Spinal cord (tissue), 10 donors: ENCODE results near the gene RELCH. TPM values are rescaled to one million over a fixed set of nuclear protein-coding genes. Genes with fewer than 3 reads are reported as not detected.

Experiments
- DNase-seq, 6 donors: peaks; one replicate each; pipeline versions ENCODE4 v3.0.0 to v3.0.0-alpha.2; 2013 to 2015; ENCODE audit warnings: low spot score in 6 of 6, low read depth in 4 of 6
- H3K27ac ChIP-seq: one replicate; pipeline ENCODE4 v1.5.1; 2013; ENCODE audit warnings: low read depth, low read length, control low read depth
- H3K27me3 ChIP-seq: one replicate; pipeline ENCODE4 v1.6.1; 2013; ENCODE audit warnings: low read length; ENCODE audit not compliant: control insufficient read depth, insufficient read depth
- H3K36me3 ChIP-seq: one replicate; pipeline ENCODE4 v1.6.1; 2013; ENCODE audit warnings: low read length; ENCODE audit not compliant: control insufficient read depth, insufficient read depth
- H3K4me1 ChIP-seq: one replicate; pipeline ENCODE4 v1.6.1; 2013; ENCODE audit warnings: low read length; ENCODE audit not compliant: control insufficient read depth, insufficient read depth
- H3K4me3 ChIP-seq: one replicate; pipeline ENCODE4 v1.5.1; 2013; ENCODE audit warnings: low read depth, low read length, control low read depth
- H3K9me3 ChIP-seq: one replicate; pipeline ENCODE4 v1.6.1; 2013; ENCODE audit warnings: low read length; ENCODE audit not compliant: control insufficient read depth, insufficient read depth
- WGBS: methylation state at CpG from one replicate; pipeline ENCODE4 v1.1.5; 2013; ENCODE audit warnings: missing lambda C conversion rate; ENCODE audit not compliant: insufficient coverage; 5-methylcytosine and 5-hydroxymethylcytosine counted together
- polyA plus RNA-seq, 2 donors: library from polyadenylated mRNA; unstranded; fragments of 120-200 nt; gene quantifications; one replicate each; pipeline ENCODE4 v1.2.1, GENCODE V29; 2013; ENCODE audit not compliant: insufficient read length in 2 of 2
- total RNA-seq, 2 donors: library from RNA; depleted of rRNA in 1 of 2; stranded (reverse); fragments of 120-200 nt in 1 of 2; fragments of >200 nt in 1 of 2; gene quantifications; one replicate each; pipeline versions ENCODE4 v1.2.3 to v1.2.4, GENCODE V29; 2013 to 2014
- donor health status: healthy.

RELCH gene
- total and polyA plus RNA-seq, 4 donors: 29.5 to 76.3 (median 34.7) TPM

DNA sequence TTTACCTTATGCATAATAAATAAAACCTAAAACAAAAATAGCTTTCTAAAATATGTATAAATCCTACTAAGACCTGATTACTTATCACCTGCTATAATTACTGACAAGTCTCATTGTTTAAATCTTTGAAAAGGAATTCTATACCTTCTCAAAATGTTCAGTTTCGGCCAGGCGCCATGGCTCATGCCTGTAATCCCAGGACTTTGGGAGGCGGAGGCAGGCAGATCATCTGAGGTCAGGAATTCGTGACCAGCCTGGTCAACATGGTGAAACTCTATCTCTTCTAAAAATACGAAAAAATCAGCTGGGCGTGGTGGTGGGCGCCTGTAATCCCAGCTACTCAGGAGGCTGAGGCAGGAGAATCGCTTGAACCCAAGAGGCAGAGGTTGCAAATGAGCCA is 58.1 kb downstream of the RELCH start:
- Histone ChIP-seq H3K4me1 (no peaks in the 10 kb centered on the region), H3K27ac (no peak overlapping the region), H3K36me3 (no peaks in the 10 kb centered on the region), H3K27me3 (no peaks in the 10 kb centered on the region), H3K4me3 (no peak overlapping the region), H3K9me3 (no peaks in the 10 kb centered on the region)
- DNase-seq: no peak
- over 99% methylated on average over 8 of the region's 8 CpGs for WGBS

DNA sequence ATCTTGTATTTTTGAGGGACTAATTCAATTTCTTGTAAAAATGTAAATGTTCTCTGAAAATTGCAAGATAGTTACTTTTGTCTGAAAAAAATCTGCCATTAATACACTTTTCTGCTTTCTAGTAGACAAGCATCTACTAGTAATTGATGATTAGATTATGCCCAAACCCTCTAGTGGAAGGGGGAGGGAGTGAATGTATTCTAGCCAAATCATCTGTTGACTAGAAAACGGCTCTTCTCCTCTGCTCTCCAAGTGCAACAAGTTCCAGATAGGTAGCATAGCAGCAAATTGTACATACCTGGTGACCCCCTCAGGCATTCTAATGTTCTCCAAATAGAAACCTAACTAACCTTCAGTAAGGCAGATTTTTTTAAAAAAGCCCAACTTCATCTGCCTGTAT is 58.6 kb downstream of the RELCH start:
- no peak for DNase-seq
- H3K4me3 ChIP-seq: no peak overlapping the region
- WGBS: no CpG with 5 or more reads among the region's 1 CpG

DNA sequence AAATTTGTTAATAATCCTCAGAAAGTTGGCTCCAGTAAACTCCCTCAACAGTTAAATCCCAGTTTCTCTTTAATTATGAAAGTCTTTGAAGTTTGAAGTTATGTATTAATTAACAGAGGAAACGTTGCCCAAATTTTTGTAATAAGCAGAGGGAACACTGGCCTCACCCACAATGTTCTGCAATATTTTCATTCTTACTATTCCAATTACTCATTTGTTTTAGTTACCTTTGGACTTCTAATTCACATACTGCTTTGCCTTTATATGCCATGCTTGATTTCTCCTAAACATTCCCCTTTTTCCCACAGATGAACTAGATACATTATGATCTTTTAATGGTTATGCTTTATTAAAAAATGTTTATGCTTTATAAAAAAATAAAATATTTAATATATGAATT is 61.3 kb downstream of the RELCH start:
- Histone ChIP-seq H3K36me3 (no peaks in the 10 kb centered on the region), H3K27me3 (no peaks in the 10 kb centered on the region)
- WGBS: no CpG with 5 or more reads among the region's 1 CpG

More for the DNA sequence above, 58.6 kb downstream of the RELCH start:
- Histone ChIP-seq H3K36me3 (no peaks in the 10 kb centered on the region), H3K27me3 (no peaks in the 10 kb centered on the region), H3K27ac (no peak overlapping the region), H3K4me1 (no peaks in the 10 kb centered on the region), H3K9me3 (no peaks in the 10 kb centered on the region)

DNA sequence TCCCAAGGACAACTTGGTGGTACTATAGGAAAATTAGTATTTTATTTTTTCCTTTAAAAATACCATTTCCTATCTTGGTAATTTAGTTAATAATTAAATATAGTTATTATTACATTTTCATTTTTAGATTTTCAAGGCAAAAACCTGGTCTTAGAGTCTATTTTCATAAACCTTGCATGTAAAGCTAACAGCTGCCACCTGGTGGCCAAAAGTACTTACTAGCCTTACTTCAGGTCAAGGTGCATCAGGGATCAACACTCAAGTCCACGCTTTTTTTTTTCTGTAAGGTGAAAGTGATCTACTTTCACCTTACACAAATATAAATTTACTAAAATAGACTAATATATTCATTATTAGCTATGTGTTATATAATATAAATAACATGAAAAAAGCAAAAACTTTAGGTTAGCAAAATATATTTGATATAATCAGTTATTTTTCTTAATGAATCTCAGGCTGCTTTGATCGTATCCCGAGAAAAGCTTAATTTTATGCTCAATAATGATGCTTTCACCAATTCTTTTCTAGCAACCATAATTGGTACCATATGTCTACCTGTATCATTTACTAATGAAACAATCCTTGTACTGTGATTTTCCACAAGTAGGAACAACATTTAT is 62.5 kb downstream of the RELCH start:
- H3K9me3 ChIP-seq: no peaks in the 10 kb centered on the region
- DNase-seq: peak; percentile 15 to 91 (median 52)
- no CpG with 5 or more reads among the region's 3 CpGs for WGBS
- H3K27me3 ChIP-seq: no peaks in the 10 kb centered on the region
- no peaks in the 10 kb centered on the region for H3K4me1 ChIP-seq
- H3K36me3 ChIP-seq: no peaks in the 10 kb centered on the region
- no peak overlapping the region for H3K4me3 ChIP-seq
- no peak overlapping the region for H3K27ac ChIP-seq

More for the DNA sequence above, 61.3 kb downstream of the RELCH start:
- H3K4me3 ChIP-seq: no peak overlapping the region
- no peaks in the 10 kb centered on the region for H3K9me3 ChIP-seq
- no peak overlapping the region for H3K27ac ChIP-seq
- no peaks in the 10 kb centered on the region for H3K4me1 ChIP-seq
- DNase-seq: no peak

DNA sequence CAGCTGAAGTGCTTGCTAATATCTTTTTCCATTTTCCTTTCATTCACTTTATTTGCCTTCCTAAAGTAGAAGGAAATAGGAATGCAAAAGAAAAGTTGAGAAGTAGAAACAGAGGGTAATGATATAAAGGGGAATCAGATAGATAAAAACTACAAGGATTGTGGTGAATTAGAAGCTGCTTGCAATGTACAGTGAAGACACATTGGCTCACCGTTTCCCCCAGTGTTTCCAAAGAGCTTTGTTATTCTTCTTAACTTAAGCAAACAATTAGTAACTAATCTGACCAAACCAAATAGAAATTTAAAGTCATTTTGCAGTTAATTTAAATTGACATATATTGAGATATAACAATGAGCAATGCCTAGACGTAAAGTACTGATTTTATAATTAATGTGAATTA is 63.4 kb downstream of the RELCH start:
- Histone ChIP-seq H3K27me3 (no peaks in the 10 kb centered on the region), H3K27ac (no peak overlapping the region), H3K9me3 (no peaks in the 10 kb centered on the region), H3K4me1 (no peaks in the 10 kb centered on the region), H3K36me3 (no peaks in the 10 kb centered on the region), H3K4me3 (no peak overlapping the region)
- no CpG with 5 or more reads among the region's 2 CpGs for WGBS
- DNase-seq: no peak

DNA sequence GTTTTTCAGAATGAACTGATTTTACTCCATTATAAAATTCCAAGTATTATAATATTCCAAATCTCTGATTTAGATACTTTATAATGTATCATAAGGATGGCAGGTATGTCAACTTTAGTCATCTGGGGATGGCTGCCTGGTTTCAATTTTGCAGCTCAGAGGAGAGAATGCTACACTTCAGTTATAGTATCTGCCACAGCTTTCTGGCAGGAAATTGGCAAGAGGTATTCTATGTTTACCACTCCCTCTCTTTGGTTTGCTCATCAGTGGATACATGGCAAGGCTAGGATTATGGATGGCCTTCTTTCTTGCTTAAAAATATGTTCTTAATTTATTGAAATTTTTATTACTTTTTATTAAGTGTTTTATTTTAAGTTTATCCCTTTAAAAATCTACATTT is 71.0 kb downstream of the RELCH start:
- H3K36me3 ChIP-seq: no peaks in the 10 kb centered on the region
- H3K27ac ChIP-seq: no peak overlapping the region

DNA sequence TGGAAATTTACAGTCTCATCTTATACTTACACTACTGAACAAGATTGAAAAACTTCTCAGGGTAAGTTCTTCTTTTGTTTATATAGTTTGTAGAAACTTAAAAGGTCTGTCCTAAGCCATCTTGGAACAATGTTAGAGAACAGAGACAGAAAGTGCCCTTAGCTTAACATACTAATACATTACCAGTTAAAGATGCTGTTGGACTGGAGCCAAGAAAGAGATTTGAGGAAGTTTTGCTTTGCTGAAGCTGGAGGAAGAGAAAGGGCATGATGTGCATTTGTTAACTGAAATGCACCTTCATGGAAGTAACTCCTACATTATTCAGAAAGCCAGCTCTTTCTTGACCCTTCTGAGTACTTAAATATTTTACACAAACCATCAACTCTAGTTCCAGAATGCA is 71.6 kb downstream of the RELCH start:
- Histone ChIP-seq H3K36me3 (no peaks in the 10 kb centered on the region), H3K27ac (no peak overlapping the region), H3K4me1 (no peaks in the 10 kb centered on the region), H3K27me3 (no peaks in the 10 kb centered on the region), H3K9me3 (no peaks in the 10 kb centered on the region), H3K4me3 (no peak overlapping the region)
- peak in 1 of 6 donors; percentile 9 for DNase-seq

More for the DNA sequence above, 71.0 kb downstream of the RELCH start:
- DNase-seq: no peak
- H3K4me3 ChIP-seq: no peak overlapping the region
- H3K27me3 ChIP-seq: no peaks in the 10 kb centered on the region
- H3K4me1 ChIP-seq: no peaks in the 10 kb centered on the region
- H3K9me3 ChIP-seq: no peaks in the 10 kb centered on the region

DNA sequence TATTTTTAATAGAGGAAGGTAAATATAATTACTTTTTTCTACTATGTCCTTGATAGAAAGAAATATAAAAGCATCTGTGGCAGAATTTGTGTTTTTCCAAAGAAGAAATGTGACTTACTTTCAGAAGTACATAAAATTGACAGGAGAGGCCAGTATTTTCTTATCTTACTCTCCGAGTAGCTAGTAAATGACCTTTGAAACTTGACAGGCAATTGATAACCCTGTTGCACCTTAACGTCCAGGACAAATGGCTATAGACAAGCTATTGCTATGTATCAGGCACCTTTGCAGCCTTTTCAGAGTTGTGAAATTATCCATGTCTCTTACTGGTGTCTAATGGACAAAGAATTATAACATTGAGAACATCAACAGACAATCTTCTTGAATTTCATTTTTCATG is 75.0 kb downstream of the RELCH start:
- no peak overlapping the region for H3K4me3 ChIP-seq
- no peak overlapping the region for H3K27ac ChIP-seq
- H3K9me3 ChIP-seq: no peaks in the 10 kb centered on the region
- no peaks in the 10 kb centered on the region for H3K27me3 ChIP-seq
- H3K36me3 ChIP-seq: no peaks in the 10 kb centered on the region
- no peaks in the 10 kb centered on the region for H3K4me1 ChIP-seq
- WGBS: 56% methylated on average over 2 of the region's 2 CpGs
- no peak for DNase-seq

DNA sequence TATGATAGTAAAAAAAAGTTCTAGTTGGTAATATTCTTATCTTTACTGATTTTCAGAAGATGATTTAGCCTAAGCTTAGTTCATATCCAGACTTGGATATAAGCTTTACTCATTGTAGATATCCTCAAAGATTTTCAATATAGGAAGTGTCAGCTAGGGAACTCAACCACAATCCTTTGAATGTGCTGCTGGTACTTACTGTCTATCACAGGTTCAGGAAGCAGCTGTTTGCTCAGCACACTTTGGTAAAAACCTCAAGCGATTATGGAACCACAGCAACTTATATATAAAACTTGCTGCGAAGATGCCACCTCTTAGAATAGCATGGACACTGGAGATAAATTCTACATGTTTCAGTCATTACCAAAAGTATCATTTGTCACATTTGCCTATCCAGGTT is 77.9 kb downstream of the RELCH start:
- Histone ChIP-seq H3K9me3 (no peaks in the 10 kb centered on the region), H3K36me3 (no peaks in the 10 kb centered on the region), H3K4me1 (no peaks in the 10 kb centered on the region), H3K4me3 (no peak overlapping the region), H3K27ac (no peak overlapping the region), H3K27me3 (no peaks in the 10 kb centered on the region)
- no CpG with 5 or more reads among the region's 2 CpGs for WGBS
- no peak for DNase-seq

DNA sequence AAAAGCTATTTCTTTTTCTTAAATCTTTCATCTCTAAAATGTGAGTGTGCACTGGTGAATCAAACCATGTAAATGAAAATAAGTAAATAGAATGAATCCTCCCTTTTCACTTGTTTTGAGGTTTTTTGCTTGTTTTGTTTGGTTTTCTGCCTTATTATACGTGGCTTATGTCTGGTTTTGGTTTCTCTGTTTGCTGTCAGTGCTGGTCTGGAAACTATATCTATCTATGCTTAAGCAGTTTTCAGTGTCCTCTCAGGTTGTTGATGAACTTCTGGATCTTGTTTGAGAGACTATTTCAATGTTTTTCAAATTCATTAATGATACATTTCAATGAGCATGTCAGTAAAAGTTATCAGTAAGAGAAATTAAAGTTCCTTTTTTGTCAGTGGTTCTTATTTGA is 90.0 kb downstream of the RELCH start:
- no CpG with 5 or more reads among the region's 1 CpG for WGBS

More for the DNA sequence above, 90.0 kb downstream of the RELCH start:
- Histone ChIP-seq H3K27ac (no peak overlapping the region), H3K4me3 (no peak overlapping the region), H3K4me1 (no peaks in the 10 kb centered on the region), H3K9me3 (no peaks in the 10 kb centered on the region), H3K36me3 (peaks cover 3% of the 10 kb centered on the region), H3K27me3 (no peaks in the 10 kb centered on the region)
- no peak for DNase-seq
